SK-N-SH treated with all-trans-retinoic acid at 6 μM for 48 hours (cell line): Measurements from ENCODE around the gene UBR3.

Experiments
- GLIS3 ChIP-seq: fragments of 250-450 bp; sonication (Bioruptor Pico); IDR thresholded peaks from 2 replicates; pipeline ENCODE4 v1.5.0; 2020; ENCODE audit warnings: mild to moderate bottlenecking, moderate library complexity
- ZC3H10 ChIP-seq: fragments of 250-450 bp; sonication (Bioruptor Pico); IDR thresholded peaks from 2 replicates; pipeline ENCODE4 v1.5.1; 2021; ENCODE audit warnings: mild to moderate bottlenecking, moderate library complexity

DNA sequence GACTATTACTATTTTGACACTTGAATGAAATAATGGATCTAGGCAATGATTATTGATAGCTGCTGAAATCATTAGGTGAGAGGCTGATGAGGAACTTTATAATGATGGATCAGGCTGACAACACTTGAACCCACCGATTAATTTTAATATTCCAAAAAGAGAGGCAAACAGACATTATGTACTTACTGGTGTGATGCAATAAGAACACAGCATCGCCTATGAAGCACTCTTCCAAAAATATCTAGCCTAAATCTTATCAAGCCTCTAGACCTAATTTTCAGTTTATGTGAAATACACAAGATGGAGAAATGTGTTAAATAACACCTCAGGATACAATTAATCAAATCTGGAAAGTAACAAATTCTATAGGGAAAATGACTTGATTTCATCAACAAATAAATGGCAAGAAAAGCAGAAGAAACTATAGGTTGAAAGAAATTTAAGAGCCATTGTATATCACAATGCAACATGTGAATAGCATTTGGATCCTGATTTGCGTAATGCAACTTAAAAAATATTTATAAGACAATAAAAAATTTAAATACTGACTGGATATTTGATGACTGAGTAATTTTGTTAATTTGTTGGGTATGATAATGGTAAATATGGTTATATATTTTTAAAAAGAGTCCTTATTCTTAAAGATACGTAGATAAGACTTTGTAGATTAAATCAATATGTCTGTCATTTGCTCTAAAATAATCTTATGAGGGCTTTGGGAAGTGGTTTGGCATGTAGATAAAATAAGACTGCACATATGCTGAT lies 45.8 kb upstream of the UBR3 start:
- no peak for TF ChIP-seq ZC3H10 (CRISPR knock-in tag)
- TF ChIP-seq GLIS3 (CRISPR knock-in tag): no peak
